ENCODE measurements around the gene KLF6. TPM values are rescaled to one million over a fixed set of nuclear protein-coding genes. Genes with fewer than 3 reads are reported as not detected.
"Not testable (repeated sequence)": the region's sequence is repeated elsewhere in the genome, so short reads cannot be mapped to it uniquely, and the experiment has no call there.

The KLF6 gene
- total and polyA plus RNA-seq, 5 donors = 27.2 to 46.1 (median 37.2) TPM

DNA sequence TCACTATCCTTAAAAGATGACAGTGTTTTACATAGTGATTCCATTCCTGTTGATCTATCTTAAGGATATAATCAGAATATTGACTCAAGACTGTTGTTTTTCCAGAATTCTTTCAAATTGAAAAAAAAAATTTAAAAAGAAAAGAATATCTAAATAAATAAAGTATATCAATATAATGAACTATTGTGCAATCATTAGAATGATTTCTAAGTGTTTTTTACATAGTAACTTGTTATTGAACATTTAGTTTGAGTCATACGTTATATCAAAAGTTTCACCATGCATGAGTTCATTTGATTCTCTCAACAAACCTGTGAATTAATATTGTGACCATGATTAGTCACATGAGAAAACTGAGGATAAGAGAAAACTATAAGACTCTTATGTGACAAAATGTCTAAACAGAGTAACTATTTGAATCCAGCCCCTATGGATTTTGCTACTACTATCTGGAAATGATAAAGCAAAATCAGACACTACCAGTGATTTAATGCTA is 46.1 kb downstream of the KLF6 start:
- WGBS = 87% methylated on average over 1 of the region's 1 CpG

DNA sequence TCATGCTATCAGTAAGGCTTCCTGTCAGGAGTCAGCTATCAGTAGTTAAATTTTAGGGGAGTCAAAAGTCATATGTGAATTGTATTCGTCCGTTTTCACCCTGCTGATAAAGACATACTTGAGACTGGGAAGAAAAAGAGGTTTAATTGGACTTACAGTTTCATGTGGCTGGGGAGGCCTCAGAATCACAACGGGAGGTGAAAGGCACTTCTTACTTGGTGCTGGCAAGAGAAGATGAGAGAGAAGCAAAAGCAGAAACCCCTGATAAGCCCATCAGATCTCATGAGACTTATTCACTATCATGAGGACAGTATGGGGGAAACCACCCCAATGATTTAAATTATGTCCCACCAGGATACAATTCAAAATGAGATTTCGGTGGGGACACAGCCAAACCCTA is 47.1 kb downstream of the KLF6 start:
- Histone ChIP-seq H3K9me3 (ENCODE audit: control insufficient read depth, low read length) (no peaks in the 10 kb centered on the region), H3K4me1 (ENCODE audit: control insufficient read depth, insufficient read depth, low read length) (peaks cover 2% of the 10 kb centered on the region), H3K27me3 (ENCODE audit: control insufficient read depth, insufficient read depth) (no peaks in the 10 kb centered on the region), H3K27ac (ENCODE audit: low read length) (no peak overlapping the region), H3K4me3 (ENCODE audit: low read length) (no peak overlapping the region)
- WGBS = 50% methylated on average over 4 of the region's 4 CpGs
- intact Hi-C loops (cut with DNase I) = no loop called here
- DNase-seq (no peak), ATAC-seq (no peak)

More for the DNA sequence above, 46.1 kb downstream of the KLF6 start:
- no peak overlapping the region for H3K4me3 ChIP-seq (ENCODE audit: low read length)
- H3K27ac ChIP-seq (ENCODE audit: low read length) = no peak overlapping the region
- DNase-seq (no peak), ATAC-seq (no peak)
- intact Hi-C loops (cut with DNase I) = no loop called here
- H3K9me3 ChIP-seq (ENCODE audit: control insufficient read depth, low read length) = no peaks in the 10 kb centered on the region
- peaks cover 2% of the 10 kb centered on the region for H3K4me1 ChIP-seq (ENCODE audit: control insufficient read depth, insufficient read depth, low read length)
- no peaks in the 10 kb centered on the region for H3K27me3 ChIP-seq (ENCODE audit: control insufficient read depth, insufficient read depth)

DNA sequence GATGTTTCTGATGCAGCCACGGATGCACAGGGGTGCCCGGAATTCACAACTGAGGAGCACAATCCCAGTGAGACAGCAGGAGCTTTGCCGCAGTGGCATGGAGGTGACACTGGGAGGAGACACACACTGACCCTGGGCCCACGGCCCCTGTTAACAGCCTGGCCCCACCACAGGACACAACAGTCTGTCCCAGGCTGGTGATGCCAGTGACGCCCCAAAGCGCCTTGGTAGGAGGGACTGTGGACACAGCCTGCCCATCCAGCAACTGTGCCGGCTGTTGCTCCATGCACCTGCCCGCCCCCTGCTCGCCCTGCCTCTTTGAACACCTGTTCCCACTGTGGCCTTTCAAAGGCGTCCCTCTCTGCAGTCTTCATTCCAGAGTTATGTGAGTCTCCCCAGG is 49.8 kb downstream of the KLF6 start:
- H3K9me3 ChIP-seq (ENCODE audit: control insufficient read depth, low read length) = no peaks in the 10 kb centered on the region
- DNase-seq (no peak), ATAC-seq (peak; percentile 45 to 70)
- H3K4me1 ChIP-seq (ENCODE audit: control insufficient read depth, insufficient read depth, low read length) = no peaks in the 10 kb centered on the region
- intact Hi-C loops (cut with DNase I) = no loop called here
- 71% methylated on average over 10 of the region's 10 CpGs for WGBS
- no peak overlapping the region for H3K4me3 ChIP-seq (ENCODE audit: low read length)
- H3K27ac ChIP-seq (ENCODE audit: low read length) = no peak overlapping the region
- H3K27me3 ChIP-seq (ENCODE audit: control insufficient read depth, insufficient read depth) = no peaks in the 10 kb centered on the region

DNA sequence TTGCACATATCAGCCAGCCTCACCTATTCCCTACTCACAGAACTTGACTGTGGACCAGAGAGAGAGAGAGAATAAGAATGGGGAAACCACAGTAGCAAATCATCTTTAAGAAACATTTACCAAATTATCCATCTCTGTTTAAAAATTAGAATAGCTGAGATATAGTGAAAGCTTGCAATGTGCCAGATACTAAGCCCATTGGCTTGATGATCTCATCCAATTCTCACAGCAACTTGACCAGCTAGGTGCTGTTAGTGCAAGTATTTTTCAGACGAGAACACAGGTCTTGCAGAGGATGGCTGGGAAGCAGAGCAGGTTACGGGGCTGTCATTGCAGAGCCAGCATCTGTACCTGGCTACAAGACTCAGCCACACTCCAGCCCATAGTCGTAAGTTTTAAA is 50.9 kb downstream of the KLF6 start:
- Histone ChIP-seq H3K27me3 (ENCODE audit: control insufficient read depth, insufficient read depth) (no peaks in the 10 kb centered on the region), H3K27ac (ENCODE audit: low read length) (no peak overlapping the region), H3K9me3 (ENCODE audit: control insufficient read depth, low read length) (no peaks in the 10 kb centered on the region), H3K4me3 (ENCODE audit: low read length) (no peak overlapping the region), H3K4me1 (ENCODE audit: control insufficient read depth, insufficient read depth, low read length) (no peaks in the 10 kb centered on the region)
- ATAC-seq = no peak
- 97% methylated on average over 3 of the region's 3 CpGs for WGBS
- no peak for DNase-seq
- intact Hi-C loops (cut with DNase I) = no loop called here

DNA sequence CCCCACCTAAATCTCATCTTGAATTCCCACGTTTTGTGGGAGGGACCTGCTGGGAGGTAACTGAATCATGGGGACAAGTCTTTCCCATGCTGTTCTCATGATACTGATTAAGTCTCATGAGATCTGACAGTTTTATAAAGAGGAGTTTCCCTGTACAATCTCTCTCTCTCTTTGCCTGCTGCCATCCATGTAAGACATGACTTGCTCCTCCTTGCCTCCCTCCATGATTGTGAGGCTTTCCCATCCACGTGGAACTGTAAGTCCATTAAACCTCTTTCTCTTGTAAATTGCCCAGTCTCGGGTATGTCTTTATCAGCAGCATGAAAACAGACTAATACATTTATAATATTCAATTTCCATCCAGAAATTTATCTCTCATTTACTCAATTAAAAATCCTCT is 52.8 kb downstream of the KLF6 start:
- H3K27me3 ChIP-seq (ENCODE audit: control insufficient read depth, insufficient read depth); H3K9me3 ChIP-seq (ENCODE audit: control insufficient read depth, low read length); H3K27ac ChIP-seq (ENCODE audit: low read length); ATAC-seq; H3K4me3 ChIP-seq (ENCODE audit: low read length); DNase-seq; H3K4me1 ChIP-seq (ENCODE audit: control insufficient read depth, insufficient read depth, low read length); intact Hi-C loops (cut with DNase I): not testable (repeated sequence)
- 92% methylated on average over 3 of the region's 3 CpGs for WGBS

DNA sequence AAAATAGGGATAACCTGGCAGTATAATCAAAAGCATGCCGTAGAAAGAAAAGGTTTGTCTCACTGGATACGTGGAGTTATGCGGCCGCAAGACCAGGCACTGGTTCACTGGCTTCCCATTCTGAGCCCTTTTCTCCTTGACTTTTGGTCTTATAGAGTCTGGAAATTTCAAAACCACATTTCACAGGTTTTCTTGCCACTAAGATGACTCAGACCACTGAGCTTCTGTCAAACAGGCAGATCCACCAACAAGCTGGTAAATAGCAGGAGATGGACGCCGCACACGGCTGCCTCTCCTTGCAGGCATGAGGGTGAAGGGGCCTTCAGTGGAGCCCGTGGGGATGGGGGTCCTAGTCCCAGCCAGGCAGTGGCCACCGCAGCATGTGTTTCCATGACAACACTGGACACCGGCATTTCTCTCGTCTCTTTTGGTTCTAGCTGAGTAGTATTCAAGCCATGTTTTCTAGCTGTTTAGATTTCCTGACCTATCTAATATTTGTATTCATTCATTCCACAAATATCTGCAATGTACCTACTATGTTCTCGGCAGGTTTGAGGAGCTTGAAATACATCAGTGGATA is 55.5 kb downstream of the KLF6 start:
- Histone ChIP-seq H3K9me3 (ENCODE audit: control insufficient read depth, low read length) (no peaks in the 10 kb centered on the region), H3K27ac (ENCODE audit: low read length) (no peak overlapping the region), H3K4me1 (ENCODE audit: control insufficient read depth, insufficient read depth, low read length) (no peaks in the 10 kb centered on the region), H3K4me3 (ENCODE audit: low read length) (no peak overlapping the region), H3K27me3 (ENCODE audit: control insufficient read depth, insufficient read depth) (no peaks in the 10 kb centered on the region)
- WGBS = 93% methylated on average over 12 of the region's 12 CpGs
- DNase-seq = no peak
- ATAC-seq = no peak
- intact Hi-C loops (cut with DNase I) = no loop called here

DNA sequence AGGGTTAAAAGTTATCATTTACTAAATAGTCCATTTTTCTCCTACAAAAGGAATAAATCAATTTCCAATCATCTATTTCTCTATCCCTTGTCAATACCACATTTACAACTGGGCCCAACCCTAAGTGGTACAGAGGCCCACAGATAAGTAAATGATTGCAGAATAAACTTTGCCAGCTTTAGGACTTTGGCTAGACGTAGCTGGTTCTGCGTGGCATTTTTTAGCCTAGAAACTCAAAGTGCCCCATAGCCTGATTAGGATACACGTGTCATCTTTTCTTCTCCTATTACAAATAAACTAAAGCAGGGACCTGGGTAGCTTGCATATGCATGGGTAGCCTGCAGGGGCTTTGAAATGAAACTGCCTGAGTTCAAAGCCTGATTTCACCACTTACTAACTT is 56.4 kb downstream of the KLF6 start:
- ATAC-seq = no peak
- no peak overlapping the region for H3K4me3 ChIP-seq (ENCODE audit: low read length)
- no peak overlapping the region for H3K27ac ChIP-seq (ENCODE audit: low read length)
- intact Hi-C loops (cut with DNase I) = no loop called here
- DNase-seq = no peak
- H3K27me3 ChIP-seq (ENCODE audit: control insufficient read depth, insufficient read depth) = no peaks in the 10 kb centered on the region
- no peaks in the 10 kb centered on the region for H3K9me3 ChIP-seq (ENCODE audit: control insufficient read depth, low read length)
- H3K4me1 ChIP-seq (ENCODE audit: control insufficient read depth, insufficient read depth, low read length) = no peaks in the 10 kb centered on the region
- 92% methylated on average over 3 of the region's 3 CpGs for WGBS

DNA sequence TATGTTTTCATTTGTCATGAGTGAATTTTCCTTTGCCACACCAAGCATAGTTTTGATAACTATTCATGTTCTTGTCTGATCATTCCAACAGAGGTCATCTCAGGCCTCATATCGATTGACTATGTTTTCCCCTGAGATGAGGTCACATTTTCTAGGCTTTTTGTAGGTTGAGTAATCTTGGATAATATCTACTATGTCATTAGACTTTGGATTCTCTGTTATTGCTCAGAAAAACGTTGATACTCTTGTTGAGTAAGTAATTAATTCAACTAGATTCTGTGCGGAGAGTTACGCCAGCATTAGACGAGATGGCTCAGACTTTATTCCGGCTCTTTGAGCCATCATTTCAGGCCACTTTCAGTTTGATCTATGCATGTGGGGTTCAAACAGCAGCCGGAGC is 57.7 kb downstream of the KLF6 start:
- Histone ChIP-seq H3K4me3 (ENCODE audit: low read length) (no peak overlapping the region), H3K9me3 (ENCODE audit: control insufficient read depth, low read length) (no peaks in the 10 kb centered on the region), H3K27me3 (ENCODE audit: control insufficient read depth, insufficient read depth) (no peaks in the 10 kb centered on the region), H3K27ac (ENCODE audit: low read length) (no peak overlapping the region), H3K4me1 (ENCODE audit: control insufficient read depth, insufficient read depth, low read length) (no peaks in the 10 kb centered on the region)
- DNase-seq = no peak
- 91% methylated on average over 7 of the region's 7 CpGs for WGBS
- intact Hi-C loops (cut with DNase I) = no loop called here
- ATAC-seq = no peak

Data from right cardiac atrium (tissue), 5 donors.